Hepatocyte (in vitro differentiated cells): ENCODE measurements around the gene SLC28A3. TPM values are rescaled to one million over a fixed set of nuclear protein-coding genes. Genes with fewer than 3 reads are reported as not detected.
"Not testable (repeated sequence)": the region's sequence is repeated elsewhere in the genome, so short reads cannot be mapped to it uniquely, and the experiment has no call there.

Source experiments
- DNase-seq: peaks from one replicate; pipeline ENCODE4 v3.0.0-alpha.2; 2016; ENCODE audit warnings: low spot score
- H2AFZ ChIP-seq: fragments of 200-600 bp; sonication (generic); 2 replicates; pipeline ENCODE4 v1.6.0; 2016; ENCODE audit warnings: antibody characterized with exemption, mild to moderate bottlenecking
- H3K27ac ChIP-seq: fragments of 200-600 bp; sonication (generic); 2 replicates; pipeline ENCODE4 v1.5.1; 2016; ENCODE audit warnings: mild to moderate bottlenecking
- H3K27me3 ChIP-seq: fragments of 200-600 bp; sonication (generic); 2 replicates; pipeline ENCODE4 v1.6.1; 2016
- H3K36me3 ChIP-seq: fragments of 200-600 bp; sonication (generic); replicated peaks from 2 replicates; pipeline ENCODE4 v1.5.1; 2016; ENCODE audit warnings: low read depth; ENCODE audit not compliant: insufficient read depth
- H3K4me1 ChIP-seq: fragments of 200-600 bp; sonication (generic); 2 replicates; pipeline ENCODE4 v1.5.1; 2016; ENCODE audit warnings: mild to moderate bottlenecking, moderate library complexity; ENCODE audit not compliant: insufficient read depth
- H3K4me2 ChIP-seq: fragments of 200-600 bp; sonication (generic); 2 replicates; pipeline ENCODE4 v1.6.0; 2016
- H3K4me3 ChIP-seq: fragments of 200-600 bp; sonication (generic); 2 replicates; pipeline ENCODE4 v1.5.1; 2016; ENCODE audit warnings: mild to moderate bottlenecking
- H3K79me2 ChIP-seq: fragments of 200-600 bp; sonication (generic); 2 replicates; pipeline ENCODE4 v1.6.0; 2017; ENCODE audit warnings: mild to moderate bottlenecking
- H3K9me2 ChIP-seq: fragments of 200-600 bp; sonication (generic); replicated peaks from 2 replicates; pipeline ENCODE4 v1.6.0; 2017; ENCODE audit warnings: mild to moderate bottlenecking; ENCODE audit not compliant: insufficient read depth
- H3K9me3 ChIP-seq: fragments of 200-600 bp; sonication (generic); 2 replicates; pipeline ENCODE4 v1.5.1; 2016; ENCODE audit warnings: low read depth, mild to moderate bottlenecking
- H4K20me1 ChIP-seq: fragments of 200-600 bp; sonication (generic); 2 replicates; pipeline ENCODE4 v1.6.0; 2016; ENCODE audit warnings: mild to moderate bottlenecking; ENCODE audit not compliant: insufficient read depth, poor library complexity, severe bottlenecking
- EZH2 ChIP-seq: fragments of 200-600 bp; sonication (generic); IDR thresholded peaks from 2 replicates; pipeline ENCODE4 v1.6.1; 2016; ENCODE audit warnings: antibody characterized with exemption, mild to moderate bottlenecking, borderline replicate concordance
- EZH2phosphoT487 ChIP-seq: fragments of 200-600 bp; sonication (generic); IDR thresholded peaks from one replicate; pipeline ENCODE4 v1.6.1; 2018; ENCODE audit warnings: antibody characterized with exemption, mild to moderate bottlenecking, low read depth, moderate library complexity; ENCODE audit not compliant: unreplicated experiment, severe bottlenecking
- WGBS: methylation state at CpG from one replicate; pipeline ENCODE4 v1.1.6; 2016; ENCODE audit warnings: low lambda C conversion rate; ENCODE audit errors: missing lambda C conversion rate; 5-methylcytosine and 5-hydroxymethylcytosine counted together
- polyA plus RNA-seq: library from polyadenylated mRNA; unstranded; fragments of >200 nt; fragmentation: Nextera tagmentation; extraction: Ambion mirVana; gene quantifications from 2 replicates; pipeline ENCODE4 v1.2.1, GENCODE V29; 2016
- total RNA-seq: library from RNA; depleted of rRNA; stranded (reverse); fragments of >200 nt; gene quantifications from 2 replicates; pipeline ENCODE4 v1.2.3, GENCODE V29; 2014
- TF ChIP-seq, protein P1 (sequence below): fragments of 200-600 bp; sonication (generic); IDR thresholded peaks from 2 replicates; pipeline ENCODE4 v1.5.1; 2016; ENCODE audit warnings: antibody characterized with exemption, mild to moderate bottlenecking; ENCODE audit not compliant: poor library complexity

SLC28A3 gene, protein sequence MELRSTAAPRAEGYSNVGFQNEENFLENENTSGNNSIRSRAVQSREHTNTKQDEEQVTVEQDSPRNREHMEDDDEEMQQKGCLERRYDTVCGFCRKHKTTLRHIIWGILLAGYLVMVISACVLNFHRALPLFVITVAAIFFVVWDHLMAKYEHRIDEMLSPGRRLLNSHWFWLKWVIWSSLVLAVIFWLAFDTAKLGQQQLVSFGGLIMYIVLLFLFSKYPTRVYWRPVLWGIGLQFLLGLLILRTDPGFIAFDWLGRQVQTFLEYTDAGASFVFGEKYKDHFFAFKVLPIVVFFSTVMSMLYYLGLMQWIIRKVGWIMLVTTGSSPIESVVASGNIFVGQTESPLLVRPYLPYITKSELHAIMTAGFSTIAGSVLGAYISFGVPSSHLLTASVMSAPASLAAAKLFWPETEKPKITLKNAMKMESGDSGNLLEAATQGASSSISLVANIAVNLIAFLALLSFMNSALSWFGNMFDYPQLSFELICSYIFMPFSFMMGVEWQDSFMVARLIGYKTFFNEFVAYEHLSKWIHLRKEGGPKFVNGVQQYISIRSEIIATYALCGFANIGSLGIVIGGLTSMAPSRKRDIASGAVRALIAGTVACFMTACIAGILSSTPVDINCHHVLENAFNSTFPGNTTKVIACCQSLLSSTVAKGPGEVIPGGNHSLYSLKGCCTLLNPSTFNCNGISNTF
- 1.4 and 1.7 TPM in 2 replicates for total RNA-seq
- 0.84 and 0.98 TPM in 2 replicates for polyA plus RNA-seq

DNA sequence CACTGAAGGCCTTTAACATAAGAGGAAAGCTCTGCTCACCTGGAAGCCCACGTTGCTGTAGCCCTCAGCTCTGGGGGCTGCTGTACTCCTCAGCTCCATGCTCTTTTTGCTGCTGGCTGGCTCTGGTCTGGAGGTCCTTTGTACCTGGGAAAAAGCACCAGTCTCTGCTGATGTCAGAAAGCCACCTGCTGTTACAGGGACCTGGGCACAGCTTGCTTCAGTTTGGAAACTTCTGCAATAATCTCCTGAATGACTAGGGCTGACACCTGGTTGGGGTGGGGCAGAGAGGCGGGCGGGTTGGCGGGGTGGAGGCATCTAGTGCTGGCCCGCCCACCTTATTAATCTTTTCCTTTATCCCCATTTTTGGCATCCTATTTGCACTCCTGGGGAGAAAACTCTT is at the start of gene SLC28A3:
TSS of gene SLC28A3 (minus strand) at position 224 of the 400 bp plus-strand sequence. CDS start at position 99, 125 bp downstream.
- Histone ChIP-seq H3K36me3 (no peaks in the 10 kb centered on the region), H3K4me3 (no peak within 1 kb of the TSS), H3K4me1 (peaks cover 14% of the 10 kb centered on the region), H3K9me2 (no peaks in the 10 kb centered on the region), H2AFZ (no peak within 1 kb of the TSS), H3K9me3 (no peaks in the 10 kb centered on the region), H3K79me2 (no peaks in the 10 kb centered on the region), H3K27ac (peak within 1 kb of the TSS; percentile 23), H4K20me1 (no peaks in the 10 kb centered on the region), H3K4me2 (no peak within 1 kb of the TSS), H3K27me3 (no peaks in the 10 kb centered on the region)
- no peak for DNase-seq
- WGBS = 61% methylated on average over 5 of the region's 5 CpGs
- no peak for TF ChIP-seq EZH2phosphoT487
- TF ChIP-seq, protein P1, sequence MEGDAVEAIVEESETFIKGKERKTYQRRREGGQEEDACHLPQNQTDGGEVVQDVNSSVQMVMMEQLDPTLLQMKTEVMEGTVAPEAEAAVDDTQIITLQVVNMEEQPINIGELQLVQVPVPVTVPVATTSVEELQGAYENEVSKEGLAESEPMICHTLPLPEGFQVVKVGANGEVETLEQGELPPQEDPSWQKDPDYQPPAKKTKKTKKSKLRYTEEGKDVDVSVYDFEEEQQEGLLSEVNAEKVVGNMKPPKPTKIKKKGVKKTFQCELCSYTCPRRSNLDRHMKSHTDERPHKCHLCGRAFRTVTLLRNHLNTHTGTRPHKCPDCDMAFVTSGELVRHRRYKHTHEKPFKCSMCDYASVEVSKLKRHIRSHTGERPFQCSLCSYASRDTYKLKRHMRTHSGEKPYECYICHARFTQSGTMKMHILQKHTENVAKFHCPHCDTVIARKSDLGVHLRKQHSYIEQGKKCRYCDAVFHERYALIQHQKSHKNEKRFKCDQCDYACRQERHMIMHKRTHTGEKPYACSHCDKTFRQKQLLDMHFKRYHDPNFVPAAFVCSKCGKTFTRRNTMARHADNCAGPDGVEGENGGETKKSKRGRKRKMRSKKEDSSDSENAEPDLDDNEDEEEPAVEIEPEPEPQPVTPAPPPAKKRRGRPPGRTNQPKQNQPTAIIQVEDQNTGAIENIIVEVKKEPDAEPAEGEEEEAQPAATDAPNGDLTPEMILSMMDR = no peak
- no peak for TF ChIP-seq EZH2

DNA sequence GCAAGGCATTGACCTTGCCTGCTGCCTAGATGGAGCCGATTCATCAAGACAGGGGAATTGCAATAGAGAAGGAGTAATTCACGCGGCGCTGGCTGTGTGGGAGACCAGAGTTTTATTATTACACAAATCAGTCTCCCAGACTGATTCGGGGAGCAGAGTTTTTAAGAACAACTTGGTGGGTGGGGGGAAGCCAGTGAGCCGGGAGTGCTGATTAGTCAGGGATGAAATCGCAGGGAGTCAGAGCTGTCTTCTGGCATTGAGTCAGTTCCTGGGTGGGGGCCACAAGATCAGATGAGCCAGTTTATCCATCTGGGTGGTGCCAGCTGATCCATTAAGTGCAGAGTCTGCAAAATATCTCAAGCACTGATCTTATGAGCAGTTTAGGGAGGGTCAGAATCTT is 49.7 kb upstream of the SLC28A3 start:
- not testable (repeated sequence) for H3K4me3 ChIP-seq, H2AFZ ChIP-seq, H3K4me1 ChIP-seq, H3K79me2 ChIP-seq, H3K27ac ChIP-seq, H3K36me3 ChIP-seq, H3K4me2 ChIP-seq, DNase-seq, H3K9me2 ChIP-seq, H4K20me1 ChIP-seq, H3K9me3 ChIP-seq, H3K27me3 ChIP-seq
- WGBS = 72% methylated on average over 7 of the region's 7 CpGs

DNA sequence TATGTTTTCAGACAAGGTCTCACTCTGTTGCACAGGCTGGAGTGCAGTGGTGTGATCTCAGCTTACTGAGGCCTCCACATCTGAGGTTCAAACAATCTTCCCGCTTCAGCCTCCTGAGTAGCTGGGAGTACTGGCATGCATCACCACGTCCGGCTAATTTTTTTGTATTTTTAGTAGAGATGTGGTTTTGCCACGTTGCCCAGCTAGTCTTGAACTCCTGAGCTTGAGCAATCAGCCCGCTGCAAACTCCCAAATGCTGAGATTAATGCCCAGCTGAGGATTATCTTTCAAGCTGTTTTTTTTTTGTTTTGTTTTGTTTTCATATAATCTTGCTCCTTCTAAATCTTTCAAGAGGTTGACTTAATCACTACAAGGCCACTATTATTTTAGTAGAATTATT is 47.3 kb upstream of the SLC28A3 start:
- Histone ChIP-seq H3K4me2 (no peak overlapping the region), H4K20me1 (no peaks in the 10 kb centered on the region), H2AFZ (no peak overlapping the region), H3K9me3 (no peaks in the 10 kb centered on the region), H3K9me2 (no peaks in the 10 kb centered on the region), H3K27me3 (no peaks in the 10 kb centered on the region), H3K27ac (no peak overlapping the region), H3K4me3 (no peak overlapping the region), H3K4me1 (peaks cover 5% of the 10 kb centered on the region), H3K36me3 (no peaks in the 10 kb centered on the region), H3K79me2 (no peaks in the 10 kb centered on the region)
- TF ChIP-seq, protein P1 = no peak
- no peak for TF ChIP-seq EZH2
- no peak for TF ChIP-seq EZH2phosphoT487
- DNase-seq = no peak
- 92% methylated on average over 5 of the region's 5 CpGs for WGBS

DNA sequence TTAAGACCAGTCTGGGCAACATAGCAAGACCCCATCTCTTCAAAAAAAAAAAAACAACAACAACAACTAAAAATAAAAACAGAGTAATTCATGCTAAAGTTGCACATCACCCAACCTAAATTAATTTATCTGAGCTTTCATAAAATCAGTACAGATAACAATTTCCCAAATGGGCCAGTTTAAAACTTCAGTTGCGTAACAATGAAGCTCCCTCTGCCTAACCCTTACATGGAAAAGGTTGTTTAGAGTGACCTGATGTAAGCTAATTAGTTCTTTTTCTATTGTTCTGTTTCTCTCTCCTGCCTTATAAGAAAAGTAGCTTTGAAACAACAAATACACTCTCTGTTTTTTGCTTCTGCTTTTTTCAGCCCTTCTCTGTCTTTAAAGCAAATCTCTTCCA is 46.2 kb upstream of the SLC28A3 start:
- Histone ChIP-seq H3K27me3 (no peaks in the 10 kb centered on the region), H3K4me2 (no peak overlapping the region), H3K27ac (no peak overlapping the region), H3K79me2 (no peaks in the 10 kb centered on the region), H3K4me3 (no peak overlapping the region), H3K4me1 (peaks cover 5% of the 10 kb centered on the region), H3K9me3 (no peaks in the 10 kb centered on the region), H3K36me3 (no peaks in the 10 kb centered on the region), H4K20me1 (no peaks in the 10 kb centered on the region), H3K9me2 (no peaks in the 10 kb centered on the region), H2AFZ (no peak overlapping the region)
- no peak for TF ChIP-seq EZH2
- TF ChIP-seq EZH2phosphoT487 = no peak
- TF ChIP-seq, protein P1 = no peak
- 97% methylated on average over 1 of the region's 1 CpG for WGBS
- DNase-seq = no peak
